ENCODE measurements around the gene P3R3URF.

Gene P3R3URF

DNA sequence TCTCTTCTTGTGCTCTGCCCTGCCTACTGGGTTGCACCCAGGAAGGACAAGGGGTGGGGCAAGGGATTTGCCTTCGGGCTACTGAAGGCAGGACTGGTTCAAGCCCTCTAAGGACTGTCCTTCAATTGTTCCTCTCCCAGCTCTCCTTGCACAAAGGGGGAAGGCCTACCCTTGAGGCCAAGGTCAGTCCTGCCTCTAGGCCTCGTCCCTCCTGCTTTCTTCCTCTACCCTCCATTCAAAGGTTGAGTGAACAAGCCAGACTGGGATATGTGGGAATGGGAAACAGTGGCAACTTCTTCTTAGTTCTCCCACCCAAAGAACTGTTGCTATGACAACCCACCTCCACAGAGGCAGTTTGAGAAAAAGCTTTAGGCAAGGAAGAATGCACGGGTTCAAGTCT lies 29.5 kb upstream of the P3R3URF start:
- no peak for TF ChIP-seq CTCF (IDR thresholded peaks at IDR 0.05; ENCODE audit: insufficient read depth, low read length, missing control alignments)
- ChIA-PET CTCF (interaction anchor here (1.5 to 11.3 kb wide), 2 partner anchors 18 to 170 kb away, joined by 4 to 102 read pairs; no protein-coding TSS in a partner anchor), POLR2A (interaction anchor here (0.6 kb wide), 1 partner anchor 14 kb away, joined by 3 read pairs; no protein-coding TSS in a partner anchor)
- no peak for DNase-seq (ENCODE audit: low read depth, low spot score)
- H3K4me3 ChIP-seq (ENCODE audit: low read depth, low read length): no peak overlapping the region

DNA sequence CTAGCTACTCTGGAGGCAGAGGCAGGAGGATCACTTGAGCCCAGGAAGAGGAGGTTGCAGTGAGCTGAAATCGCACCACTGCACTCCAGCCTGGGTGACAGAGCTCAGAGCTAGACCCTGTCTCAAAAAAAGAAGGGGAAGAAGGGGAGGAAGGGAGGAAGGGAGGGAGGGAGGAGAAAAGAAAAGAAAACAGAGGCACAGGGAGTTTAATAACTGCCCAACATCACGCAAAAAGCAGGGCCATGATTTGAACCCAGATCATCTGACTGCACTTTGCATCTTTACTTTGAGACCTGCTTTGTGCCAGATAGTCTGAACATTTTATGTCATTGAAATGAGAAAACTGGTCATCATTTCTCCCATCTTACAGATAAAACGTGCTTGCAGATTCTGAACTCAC lies 28.9 kb upstream of the P3R3URF start:
- TF ChIP-seq CTCF (IDR thresholded peaks at IDR 0.05; ENCODE audit: insufficient read depth, low read length, missing control alignments): no peak
- no peak overlapping the region for H3K4me3 ChIP-seq (ENCODE audit: low read depth, low read length)
- ChIA-PET POLR2A (no interaction called here), CTCF (interaction anchor here (11.3 kb wide), 1 partner anchor 18 kb away, joined by 102 read pairs; no protein-coding TSS in a partner anchor)
- no peak for DNase-seq (ENCODE audit: low read depth, low spot score)

- CTCF ChIA-PET: interaction anchor here (11.3 kb wide), 1 partner anchor 19 kb away, joined by 102 read pairs; no protein-coding TSS in a partner anchor
Observed at GRCh38 chr1:46204406-46204742, 28.1 kb upstream of the P3R3URF start.

DNA sequence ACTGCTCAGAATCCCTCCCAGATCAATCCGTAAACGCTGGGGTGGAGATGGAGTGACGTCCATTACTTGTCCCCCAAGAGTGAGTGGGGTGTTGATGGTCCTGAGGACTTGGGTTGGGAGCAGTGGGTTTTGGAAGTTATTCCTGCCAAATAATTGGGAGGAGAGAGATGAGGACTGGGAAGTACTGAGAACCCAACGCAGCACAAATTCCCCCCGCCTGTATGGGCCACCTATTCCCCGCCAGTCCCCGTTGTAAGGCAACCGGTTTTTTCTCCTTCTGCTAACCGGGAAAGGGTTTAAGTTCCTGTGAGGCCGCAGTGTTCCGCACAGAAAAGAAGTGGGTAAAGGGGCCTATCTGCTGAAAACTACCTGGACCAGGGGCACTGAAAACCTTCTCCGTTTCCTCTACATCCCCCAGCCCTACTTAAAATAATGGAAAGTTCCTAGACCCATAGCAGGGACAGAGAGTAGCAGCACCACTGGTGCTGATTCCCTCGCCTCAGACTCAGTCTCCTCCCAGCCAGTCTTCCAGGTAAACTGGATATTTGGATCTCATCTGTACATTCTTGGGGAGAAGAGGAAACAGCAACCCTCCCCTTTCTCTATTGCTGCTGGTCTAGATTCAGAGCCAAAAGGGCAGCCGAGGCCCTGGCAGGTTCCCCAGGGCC lies 27.6 kb upstream of the P3R3URF start:
- TF ChIP-seq CTCF (IDR thresholded peaks at IDR 0.05; ENCODE audit: insufficient read depth, low read length, missing control alignments): no peak
- CTCF ChIA-PET: interaction anchor here (0.9 to 11.3 kb wide), 3 partner anchors 20 to 164 kb away, joined by 3 to 102 read pairs (median 3); no protein-coding TSS in a partner anchor
- POLR2A ChIA-PET: interaction anchor here (2.0 kb wide), 1 partner anchor 22 kb away, joined by 11 read pairs; no protein-coding TSS in a partner anchor
- peak overlapping the region; percentile 87 for H3K4me3 ChIP-seq (ENCODE audit: low read depth, low read length)
- DNase-seq (ENCODE audit: low read depth, low spot score): no peak

More at GRCh38 chr1:46204406-46204742, 28.1 kb upstream of the P3R3URF start:
- DNase-seq (ENCODE audit: low read depth, low spot score): no peak
- POLR2A ChIA-PET: no interaction called here
- H3K4me3 ChIP-seq (ENCODE audit: low read depth, low read length): peak overlapping the region; percentile 87
- no peak for TF ChIP-seq CTCF (IDR thresholded peaks at IDR 0.05; ENCODE audit: insufficient read depth, low read length, missing control alignments)

DNA sequence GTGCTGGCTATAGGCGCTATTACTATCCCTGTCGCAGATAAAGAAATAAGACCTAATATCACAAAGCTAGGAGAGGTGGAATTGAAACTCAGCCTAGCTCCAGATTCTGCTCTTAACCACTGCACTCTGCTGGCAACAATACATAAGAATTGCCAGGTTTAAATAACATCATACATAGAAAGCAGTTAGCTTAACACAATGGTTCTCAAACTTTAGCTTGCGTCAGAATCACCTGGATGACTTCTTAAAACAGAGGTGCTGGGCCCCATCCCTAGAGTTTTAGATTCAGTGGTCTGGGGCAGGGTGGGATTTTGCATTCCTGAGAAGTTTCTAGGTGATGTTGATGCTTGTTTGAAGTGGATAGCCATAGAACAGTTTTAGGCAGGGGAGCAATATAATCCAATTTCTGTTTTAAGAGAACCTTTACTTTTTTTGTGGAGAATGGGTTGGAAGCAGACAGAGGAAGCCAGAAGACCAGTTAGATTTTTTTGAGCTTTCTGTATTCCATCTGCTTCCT lies 23.0 kb upstream of the P3R3URF start:
- peak overlapping the region; percentile 1 for H3K4me3 ChIP-seq (ENCODE audit: low read depth, low read length)
- no peak for DNase-seq (ENCODE audit: low read depth, low spot score)
- POLR2A ChIA-PET: interaction anchor here (0.5 kb wide), 1 partner anchor 10 kb away, joined by 3 read pairs; no protein-coding TSS in a partner anchor
- no peak for TF ChIP-seq CTCF (IDR thresholded peaks at IDR 0.05; ENCODE audit: insufficient read depth, low read length, missing control alignments)
- CTCF ChIA-PET: interaction anchor here (0.7 to 11.3 kb wide), 7 partner anchors 11 to 163 kb away, joined by 3 to 102 read pairs (median 4); no protein-coding TSS in a partner anchor
